ENCODE data around the gene ATP8A1.

GRCh38 chr4:42609051-42609450, 47.9 kb downstream of the ATP8A1 start:
- TF ChIP-seq CTCF (IDR thresholded peaks at IDR 0.05; ENCODE audit: poor library complexity, severe bottlenecking) (no peak), POLR2AphosphoS5 (IDR thresholded peaks at IDR 0.05) (no peak), MXI1 (conservative IDR thresholded peaks at IDR 0.05; ENCODE audit: poor library complexity, severe bottlenecking) (no peak), EP300 (conservative IDR thresholded peaks at IDR 0.05; ENCODE audit: poor library complexity, severe bottlenecking) (no peak), REST (IDR thresholded peaks at IDR 0.05; ENCODE audit: borderline replicate concordance) (no peak), EZH2 (IDR thresholded peaks at IDR 0.05; ENCODE audit: borderline replicate concordance, insufficient read depth, low read length, poor library complexity, severe bottlenecking) (no peak), SMC3 (conservative IDR thresholded peaks at IDR 0.05; ENCODE audit: poor library complexity) (no peak), RAD21 (conservative IDR thresholded peaks at IDR 0.05) (no peak)
